Activated gamma-delta T cell treated with Interleukin-2 at 50 U/mL for 16 hours (primary cell): ENCODE results near the gene SLC16A2.

Experiments used
- DNase-seq: peaks from one replicate; pipeline ENCODE4 v3.0.0-alpha.2; 2020

The SLC16A2 gene

GRCh38 chrX:74421036-74421739 is at the start of gene SLC16A2:
SLC16A2 (plus strand) TSS chrX:74421493; CDS start chrX:74421638, 145 bp downstream.
- DNase-seq, result peak; percentile 24

- no peak for DNase-seq
Measured at GRCh38 chrX:74372272-74372671, 49.0 kb upstream of the SLC16A2 start.

DNA sequence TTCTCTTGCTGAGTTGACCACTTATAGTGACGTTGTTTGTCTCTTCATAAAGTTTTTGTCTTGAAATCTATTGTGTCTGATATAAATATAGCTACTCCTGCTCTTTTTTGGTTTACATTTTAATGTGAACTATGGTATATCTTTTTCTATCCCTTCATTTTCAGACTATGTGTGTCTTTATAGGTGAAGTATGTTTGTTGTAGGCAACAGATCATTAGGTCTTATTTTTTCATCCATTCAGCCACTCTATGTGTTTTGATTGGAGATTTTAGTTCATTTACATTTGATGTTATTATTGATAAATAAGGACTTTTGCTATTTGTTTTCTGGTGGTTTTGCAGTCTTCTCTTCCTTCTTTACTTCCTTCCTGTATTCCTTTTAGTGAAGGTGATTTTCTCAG is 44.0 kb upstream of the SLC16A2 start:
- DNase-seq, result no peak

- peak; percentile 52 for DNase-seq
Measured at GRCh38 chrX:74382613-74383012, 38.7 kb upstream of the SLC16A2 start.

GRCh38 chrX:74383611-74384010 is 37.7 kb upstream of the SLC16A2 start:
- DNase-seq, result no peak

DNA sequence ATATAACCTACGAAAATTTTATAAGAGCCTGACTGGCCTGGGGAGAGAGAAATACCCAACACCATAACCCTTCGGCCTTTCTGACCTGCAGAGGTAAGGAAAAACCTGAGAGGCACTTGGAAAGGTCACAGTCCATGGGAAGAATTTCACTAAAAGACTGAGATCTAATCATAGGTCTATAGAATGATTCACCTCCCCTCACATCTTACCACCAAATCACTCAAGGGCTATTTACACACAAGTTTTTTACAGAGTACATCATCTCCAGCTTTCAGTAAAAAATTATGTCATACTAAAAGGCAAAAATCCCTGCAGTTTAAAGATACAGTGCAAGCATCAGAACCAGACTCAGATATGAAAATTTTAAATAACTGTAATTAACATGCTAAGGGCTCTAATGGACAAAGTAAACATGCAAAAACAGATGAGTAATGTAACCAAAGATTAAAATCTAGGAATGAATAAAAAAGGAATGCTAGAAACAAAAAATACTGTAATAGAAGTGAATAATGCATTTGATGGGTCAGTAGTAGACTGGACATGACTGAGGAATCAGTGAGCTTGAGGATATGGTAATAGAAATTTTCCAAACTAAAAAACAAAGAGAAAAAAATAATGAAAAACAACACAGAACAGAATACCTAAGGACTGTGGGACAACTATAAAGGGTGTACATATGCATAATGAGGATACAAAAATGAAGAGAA is 32.1 kb upstream of the SLC16A2 start:
- DNase-seq, result no peak

GRCh38 chrX:74395556-74395955 is 25.7 kb upstream of the SLC16A2 start:
- DNase-seq, result no peak

DNA sequence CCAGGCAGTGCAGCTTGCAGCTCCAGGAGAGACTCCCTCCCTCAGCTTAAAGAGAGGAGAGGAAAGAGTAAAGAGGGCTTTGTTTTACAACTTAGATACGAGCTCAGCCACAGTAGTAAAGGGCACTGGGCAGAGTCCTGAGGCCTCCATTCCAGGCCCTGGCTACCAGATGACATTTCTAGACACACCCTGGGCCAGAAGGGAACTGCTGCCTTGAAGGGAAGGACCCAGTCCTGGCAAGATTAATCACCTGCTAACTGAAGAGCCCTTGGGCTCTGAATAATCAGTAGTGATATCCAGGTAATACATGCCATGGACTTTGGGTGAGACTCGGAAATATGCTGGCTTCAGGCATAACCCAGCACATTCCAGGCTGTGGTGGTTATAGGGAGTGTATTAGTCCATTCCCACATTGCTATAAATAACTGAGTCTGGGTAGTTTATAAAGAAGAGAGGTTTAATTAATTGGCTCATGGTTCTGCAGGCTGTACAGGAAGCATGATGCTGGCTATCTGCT is 15.3 kb upstream of the SLC16A2 start:
- no peak for DNase-seq

DNA sequence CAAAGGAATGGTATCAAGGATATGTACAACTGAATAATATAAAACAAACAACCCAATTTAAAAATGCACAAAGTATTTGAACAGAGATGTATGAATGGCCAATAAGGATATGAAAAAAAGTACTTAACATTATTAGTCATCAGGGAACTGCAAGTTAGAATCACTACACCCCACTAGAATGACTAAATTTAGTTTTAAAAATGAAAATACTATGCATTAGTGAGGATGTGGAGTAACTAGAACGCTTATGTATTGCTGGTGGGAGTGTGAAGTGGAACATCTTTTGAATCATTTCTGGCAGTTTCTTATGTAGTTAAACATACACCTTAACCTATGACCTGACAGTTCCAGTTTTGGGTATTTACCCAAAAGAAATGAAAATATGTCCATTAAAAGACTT is 13.0 kb upstream of the SLC16A2 start:
- DNase-seq, result no peak

GRCh38 chrX:74419864-74420195 is 1.5 kb upstream of the SLC16A2 start:
- DNase-seq, result no peak

- peak; percentile 6 for DNase-seq
Measured at GRCh38 chrX:74420196-74421035, 877 bp upstream of the SLC16A2 start.

DNA sequence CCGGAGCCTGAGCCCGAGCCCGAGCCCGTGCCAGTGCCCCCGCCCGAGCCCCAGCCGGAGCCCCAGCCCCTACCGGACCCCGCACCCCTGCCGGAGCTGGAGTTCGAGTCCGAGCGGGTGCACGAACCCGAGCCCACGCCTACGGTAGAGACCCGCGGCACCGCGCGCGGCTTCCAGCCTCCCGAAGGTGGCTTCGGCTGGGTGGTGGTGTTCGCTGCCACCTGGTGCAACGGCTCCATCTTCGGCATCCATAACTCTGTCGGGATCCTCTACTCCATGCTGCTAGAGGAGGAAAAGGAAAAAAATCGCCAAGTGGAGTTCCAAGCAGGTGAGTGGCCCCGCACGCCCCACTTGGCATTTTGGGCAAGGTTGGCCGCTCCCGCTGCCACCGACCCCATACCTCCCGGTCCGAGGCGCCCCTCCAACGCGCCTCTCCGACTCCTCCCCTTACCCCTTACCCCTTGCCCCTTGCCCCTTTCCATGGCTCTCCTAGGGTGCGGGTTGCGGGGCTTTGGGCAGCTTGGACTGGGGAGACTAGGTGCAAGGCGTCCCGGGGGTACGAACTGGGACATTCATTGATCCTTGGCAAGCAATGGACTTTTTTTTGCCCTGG is 553 bp downstream of the SLC16A2 start:
- DNase-seq, result no peak

DNA sequence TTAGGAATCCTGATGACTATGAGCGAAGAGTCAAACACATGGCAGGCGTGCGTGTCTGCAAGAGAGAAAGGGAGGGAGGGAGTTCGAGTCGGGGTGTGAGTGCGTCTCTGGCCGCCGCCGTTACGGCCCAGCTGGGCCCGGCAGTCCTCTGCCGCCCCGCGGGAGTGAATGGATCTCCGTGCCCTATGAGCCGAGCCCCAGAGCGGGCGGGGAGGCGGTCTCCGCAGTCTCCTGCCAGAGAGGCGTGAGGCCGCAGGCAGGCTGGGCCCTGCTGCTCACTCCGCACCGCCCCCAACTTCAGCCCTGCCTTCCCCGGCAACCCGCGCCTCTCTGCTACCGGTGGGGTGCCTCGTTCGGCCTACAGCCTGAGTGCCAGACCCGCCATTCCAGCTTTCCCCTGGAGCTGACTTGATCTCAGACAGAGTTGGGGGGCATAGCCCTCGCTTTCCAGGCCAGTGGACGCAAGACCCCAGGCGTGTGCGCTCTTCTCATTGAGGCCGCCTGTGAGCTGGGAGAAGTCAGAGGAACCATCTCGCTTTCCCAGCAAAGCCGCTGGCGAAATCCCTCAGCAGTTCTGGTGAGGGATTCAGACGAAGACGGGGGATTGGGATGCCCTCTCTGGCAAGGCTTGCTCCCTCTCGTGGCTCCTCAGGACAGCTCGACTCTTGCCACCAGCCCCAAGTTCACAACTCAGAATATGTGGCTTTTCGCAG is 1.4 kb downstream of the SLC16A2 start:
- no peak for DNase-seq

- no peak for DNase-seq
Measured at GRCh38 chrX:74423289-74423998, 2.2 kb downstream of the SLC16A2 start.

DNA sequence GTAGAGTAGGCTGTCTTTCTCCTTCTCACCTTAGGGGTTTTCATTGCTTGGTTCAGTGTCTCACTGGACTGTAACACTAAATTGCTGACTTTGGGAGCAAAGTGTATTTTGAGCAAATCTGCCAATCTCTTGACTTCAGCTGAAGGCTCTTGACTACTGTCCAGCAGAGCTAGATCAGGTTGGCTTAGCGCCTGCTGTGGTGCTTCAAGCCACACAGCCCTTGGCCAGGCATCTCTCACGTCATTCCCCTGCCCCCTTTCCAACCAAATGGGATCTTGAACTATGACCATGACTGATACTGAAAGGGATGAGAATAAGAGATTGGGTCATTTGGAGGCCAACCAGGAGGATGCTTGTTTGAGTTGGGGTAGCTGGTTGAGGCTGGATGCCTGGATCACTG is 4.8 kb downstream of the SLC16A2 start:
- DNase-seq, result no peak

DNA sequence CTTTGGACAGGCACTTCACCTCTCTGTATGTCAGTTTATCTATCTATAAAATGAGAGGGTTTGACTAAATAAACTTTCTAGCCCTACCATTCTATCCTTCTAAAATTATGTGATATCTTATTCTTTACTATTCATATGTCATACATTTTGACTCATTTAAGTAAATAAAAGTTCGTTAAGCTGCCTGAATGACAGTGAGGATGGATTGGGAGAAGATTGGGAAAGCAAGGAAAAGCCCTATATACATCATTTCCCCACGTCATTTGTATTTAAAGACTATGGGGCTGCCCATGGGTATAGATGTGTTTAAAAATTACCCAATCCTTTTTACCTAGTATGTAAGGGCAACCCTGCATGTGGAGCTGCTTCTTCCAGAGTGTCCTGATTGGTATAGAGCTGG is 5.3 kb downstream of the SLC16A2 start:
- DNase-seq, result no peak

DNA sequence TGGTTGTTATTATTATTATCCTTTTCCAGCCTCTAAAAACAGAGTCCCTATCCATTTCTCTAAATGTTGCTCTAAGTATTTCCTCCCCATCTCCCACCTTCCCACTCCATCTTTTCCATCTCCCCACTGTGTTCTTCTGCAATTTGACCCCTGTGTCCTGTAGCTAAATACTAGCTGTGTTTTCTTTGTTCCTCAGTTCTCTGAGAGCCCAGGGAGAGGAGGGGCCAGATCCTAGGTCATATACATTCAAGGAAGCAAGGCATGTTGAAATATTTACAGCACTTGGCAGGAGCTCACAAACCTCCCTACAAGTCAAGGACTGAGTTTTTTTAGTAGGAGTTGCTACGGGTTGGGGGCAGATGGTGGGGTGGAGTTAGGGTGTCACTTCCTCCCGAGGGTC is 10.5 kb downstream of the SLC16A2 start:
- DNase-seq, result no peak

DNA sequence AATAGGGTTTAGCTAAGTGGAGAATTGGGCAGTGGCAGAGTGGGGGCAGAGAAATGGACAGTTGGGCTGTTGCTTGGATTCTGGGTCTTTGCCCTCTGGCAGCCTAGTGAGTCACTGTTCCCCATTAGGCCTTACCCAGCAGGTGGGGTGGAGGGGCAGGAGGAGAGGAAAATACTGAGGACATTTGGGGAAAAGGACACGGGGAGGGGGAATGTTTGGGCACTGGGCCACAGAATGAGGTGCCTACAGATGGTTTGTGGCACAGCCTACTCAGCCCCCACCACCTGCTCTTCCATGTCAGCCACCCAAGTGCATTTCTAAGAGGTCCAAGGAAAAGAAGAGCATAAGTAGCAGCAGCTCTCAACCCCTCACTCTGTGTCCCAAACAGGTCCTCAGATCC is 13.0 kb downstream of the SLC16A2 start:
- no peak for DNase-seq

- no peak for DNase-seq
Measured at GRCh38 chrX:74437530-74437929, 16.2 kb downstream of the SLC16A2 start.

GRCh38 chrX:74438764-74439163 is 17.5 kb downstream of the SLC16A2 start:
- DNase-seq, result no peak

DNA sequence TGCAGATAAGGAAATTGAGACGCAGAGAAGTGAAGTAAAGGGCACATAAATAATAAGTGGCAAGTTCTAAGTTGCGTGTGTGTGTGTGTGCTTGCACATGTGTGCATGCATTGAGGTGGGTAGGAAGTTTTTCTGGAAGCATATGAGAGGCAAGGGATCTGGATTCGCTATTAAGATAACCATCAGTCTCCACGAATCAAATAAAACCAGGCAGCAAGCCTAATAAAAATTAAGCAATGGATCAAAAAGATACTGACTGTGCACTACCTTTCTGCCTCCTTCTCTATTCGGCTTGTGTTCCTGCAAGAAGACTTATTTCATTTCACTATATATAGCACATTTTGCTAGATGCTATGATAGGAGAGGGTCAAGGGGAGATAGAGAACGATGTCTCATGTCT is 23.8 kb downstream of the SLC16A2 start:
- no peak for DNase-seq

- no peak for DNase-seq
Measured at GRCh38 chrX:74446876-74447275, 25.6 kb downstream of the SLC16A2 start.
